PFSK-1 (cell line): ENCODE data around the gene PALD1.

Source experiments
- FOXP2 ChIP-seq: optimal IDR thresholded peaks from 2 replicates; pipeline ENCODE3; 2011; ENCODE audit warnings: borderline replicate concordance, control low read depth, inconsistent platforms; ENCODE audit not compliant: insufficient read depth; ENCODE audit errors: extremely low read length, extremely low read depth
- POLR2AphosphoS5 ChIP-seq: IDR thresholded peaks from 2 replicates; pipeline ENCODE4 v1.6.1; 2012; ENCODE audit warnings: low read depth, mild to moderate bottlenecking, control low read depth, low read length, moderate library complexity
- SIN3A ChIP-seq: IDR thresholded peaks from 2 replicates; pipeline ENCODE4 v1.6.1; 2012; ENCODE audit warnings: mild to moderate bottlenecking, low read length, moderate library complexity, borderline replicate concordance; ENCODE audit not compliant: insufficient read depth
- TAF1 ChIP-seq: IDR thresholded peaks from 2 replicates; pipeline ENCODE4 v1.6.1; 2012; ENCODE audit warnings: low read length, control low read depth, borderline replicate concordance; ENCODE audit not compliant: insufficient read depth
- TF ChIP-seq, protein P1 (sequence below), 2 experiments: IDR thresholded peaks; 2 replicates each; pipeline versions ENCODE4 v1.6.1 to v1.8.0; 2011 to 2012; ENCODE audit warnings: low read depth in 2 of 2, low read length in 2 of 2, control low read depth in 1 of 2, inconsistent platforms in 1 of 2, mild to moderate bottlenecking in 1 of 2, moderate library complexity in 1 of 2; ENCODE audit not compliant: insufficient read depth in 1 of 2

The PALD1 gene

GRCh38 chr10:70491614-70492013 lies 13.0 kb downstream of the PALD1 start:
- TF ChIP-seq, protein P1, sequence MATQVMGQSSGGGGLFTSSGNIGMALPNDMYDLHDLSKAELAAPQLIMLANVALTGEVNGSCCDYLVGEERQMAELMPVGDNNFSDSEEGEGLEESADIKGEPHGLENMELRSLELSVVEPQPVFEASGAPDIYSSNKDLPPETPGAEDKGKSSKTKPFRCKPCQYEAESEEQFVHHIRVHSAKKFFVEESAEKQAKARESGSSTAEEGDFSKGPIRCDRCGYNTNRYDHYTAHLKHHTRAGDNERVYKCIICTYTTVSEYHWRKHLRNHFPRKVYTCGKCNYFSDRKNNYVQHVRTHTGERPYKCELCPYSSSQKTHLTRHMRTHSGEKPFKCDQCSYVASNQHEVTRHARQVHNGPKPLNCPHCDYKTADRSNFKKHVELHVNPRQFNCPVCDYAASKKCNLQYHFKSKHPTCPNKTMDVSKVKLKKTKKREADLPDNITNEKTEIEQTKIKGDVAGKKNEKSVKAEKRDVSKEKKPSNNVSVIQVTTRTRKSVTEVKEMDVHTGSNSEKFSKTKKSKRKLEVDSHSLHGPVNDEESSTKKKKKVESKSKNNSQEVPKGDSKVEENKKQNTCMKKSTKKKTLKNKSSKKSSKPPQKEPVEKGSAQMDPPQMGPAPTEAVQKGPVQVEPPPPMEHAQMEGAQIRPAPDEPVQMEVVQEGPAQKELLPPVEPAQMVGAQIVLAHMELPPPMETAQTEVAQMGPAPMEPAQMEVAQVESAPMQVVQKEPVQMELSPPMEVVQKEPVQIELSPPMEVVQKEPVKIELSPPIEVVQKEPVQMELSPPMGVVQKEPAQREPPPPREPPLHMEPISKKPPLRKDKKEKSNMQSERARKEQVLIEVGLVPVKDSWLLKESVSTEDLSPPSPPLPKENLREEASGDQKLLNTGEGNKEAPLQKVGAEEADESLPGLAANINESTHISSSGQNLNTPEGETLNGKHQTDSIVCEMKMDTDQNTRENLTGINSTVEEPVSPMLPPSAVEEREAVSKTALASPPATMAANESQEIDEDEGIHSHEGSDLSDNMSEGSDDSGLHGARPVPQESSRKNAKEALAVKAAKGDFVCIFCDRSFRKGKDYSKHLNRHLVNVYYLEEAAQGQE (IDR thresholded peaks at IDR 0.05; ENCODE audit: insufficient read depth in 1 of 2, low read depth in 2 of 2, low read length in 2 of 2), result no peak
- no peak for TF ChIP-seq TAF1

GRCh38 chr10:70492786-70493659 lies 14.5 kb downstream of the PALD1 start:
- TF ChIP-seq TAF1, result no peak
- TF ChIP-seq FOXP2, result no peak
- TF ChIP-seq SIN3A, result no peak
- no peak for TF ChIP-seq POLR2AphosphoS5

GRCh38 chr10:70493660-70494234 lies 15.2 kb downstream of the PALD1 start:
- TF ChIP-seq POLR2AphosphoS5 (no peak), SIN3A (no peak), FOXP2 (no peak), TAF1 (no peak)
- TF ChIP-seq, protein P1 (IDR thresholded peaks at IDR 0.05; ENCODE audit: insufficient read depth in 1 of 2, low read depth in 2 of 2, low read length in 2 of 2), result no peak

- TF ChIP-seq, protein P1 (IDR thresholded peaks at IDR 0.05; ENCODE audit: insufficient read depth in 1 of 2, low read depth in 2 of 2, low read length in 2 of 2), result no peak
- no peak for TF ChIP-seq SIN3A
- TF ChIP-seq POLR2AphosphoS5, result no peak
- no peak for TF ChIP-seq FOXP2
- TF ChIP-seq TAF1, result no peak
Observed at GRCh38 chr10:70494536-70494935, 16.0 kb downstream of the PALD1 start.

GRCh38 chr10:70494966-70495365 lies 16.4 kb downstream of the PALD1 start:
- TF ChIP-seq TAF1, result no peak
- TF ChIP-seq, protein P1 (IDR thresholded peaks at IDR 0.05; ENCODE audit: insufficient read depth in 1 of 2, low read depth in 2 of 2, low read length in 2 of 2), result no peak
- no peak for TF ChIP-seq POLR2AphosphoS5
- no peak for TF ChIP-seq FOXP2
- TF ChIP-seq SIN3A, result no peak
